ENCODE measurements around the gene SPRED2. TPM values are rescaled to one million over a fixed set of nuclear protein-coding genes. Genes with fewer than 3 reads are reported as not detected.

Gene SPRED2
- total RNA-seq: 1 to 10 TPM in 3 of 5 experiments, under 1 TPM in 2; 0.34 to 7.9 (median 1.7) TPM
- under 1 TPM; 0.40 to 0.53 TPM for polyA plus RNA-seq
- 2.0 reads per million, percentile 9 among the genes with 10 or more reads in this experiment for total RNA-seq

DNA sequence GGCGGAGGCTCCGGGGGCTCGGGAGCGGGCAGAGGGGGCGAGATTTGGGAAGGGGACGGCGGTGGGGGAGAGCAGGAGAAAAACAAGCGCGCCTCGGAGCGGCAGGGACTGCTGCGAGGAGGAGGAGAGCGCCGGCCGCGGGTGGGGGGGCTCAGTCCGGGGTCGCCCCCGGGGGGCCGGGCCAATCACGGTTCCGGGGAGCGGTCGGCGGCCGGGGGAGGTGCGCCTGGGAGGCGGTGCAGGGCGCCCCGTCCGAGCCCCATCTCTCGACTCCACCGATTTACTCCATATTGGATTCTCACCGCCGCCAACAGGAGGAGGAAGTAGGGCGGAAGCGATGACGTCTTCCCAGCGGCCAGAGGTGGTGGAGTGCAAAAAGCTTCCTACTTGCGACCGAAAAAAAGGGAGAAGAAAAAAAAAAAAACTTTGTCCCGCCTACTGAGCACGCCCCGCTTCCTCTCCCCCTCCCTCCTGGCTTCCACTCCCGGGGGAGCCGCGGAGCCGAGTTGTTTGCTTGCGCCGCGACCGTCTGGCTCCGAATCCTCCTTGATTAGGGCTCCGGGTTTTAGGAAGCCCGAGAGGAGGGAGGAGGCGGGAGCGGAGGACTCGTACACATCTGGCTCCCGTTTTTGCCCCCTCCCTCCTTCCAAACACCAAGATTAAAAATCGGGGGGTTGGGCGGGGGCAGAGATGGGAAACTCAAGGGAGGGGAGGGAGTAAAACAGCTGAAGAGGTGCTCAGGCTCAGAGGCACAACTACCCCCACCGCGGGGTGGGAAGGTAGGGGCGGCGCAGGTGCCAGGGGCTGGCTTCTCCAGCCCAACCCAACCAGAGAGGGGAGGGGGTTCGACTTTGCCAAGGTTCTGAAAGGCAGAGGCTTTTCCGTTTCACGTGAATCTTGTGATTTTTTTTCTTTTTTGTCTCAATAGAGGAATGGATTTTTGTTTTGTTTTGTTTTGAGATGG is at the start of gene SPRED2:
Gene SPRED2, minus strand, starts transcription at position 373 of the 964 bp plus-strand sequence. CDS start 612 bp downstream, outside the sequence.
- ChIA-PET POLR2A (interaction anchor here (1.2 kb wide), 1 partner anchor 205 kb away, joined by 3 read pairs; the partner anchor contains the start of gene ACTR2), CTCF (no interaction called here)
- peak within 1 kb of the TSS; percentile 75 for H3K4me3 ChIP-seq (ENCODE audit: low read length)
- H3K4me1 ChIP-seq (ENCODE audit: control insufficient read depth in 2 of 2, insufficient read depth in 2 of 2, low read length in 2 of 2): peaks cover 8 to 11% of the 10 kb centered on the region in 2 donors
- no peaks in the 10 kb centered on the region for H3K36me3 Mint-ChIP-seq
- ATAC-seq (peak; percentile 58), DNase-seq (peak; percentile 36 to 75 (median 51))
- peak within 1 kb of the TSS in 5 of 9 donors; percentile 31 to 90 (median 69) for H3K27ac Mint-ChIP-seq
- peaks cover 27 to 67% (median 36%) of the 10 kb centered on the region in 5 donors for H3K27me3 Mint-ChIP-seq
- no peaks in the 10 kb centered on the region for H3K36me3 ChIP-seq (ENCODE audit: control insufficient read depth in 2 of 3, insufficient read depth in 3 of 3, low read length in 3 of 3)
- peaks cover 0 to 2% (median 0%) of the 10 kb centered on the region in 11 donors for H3K9me3 Mint-ChIP-seq
- peaks cover 7 to 33% (median 16%) of the 10 kb centered on the region in 7 donors for H3K4me1 Mint-ChIP-seq
- H3K9me3 ChIP-seq (ENCODE audit: control insufficient read depth in 2 of 3, low read length in 3 of 3): no peaks in the 10 kb centered on the region
- H3K27ac ChIP-seq (ENCODE audit: low read depth, low read length): peak within 1 kb of the TSS; percentile 8
- intact Hi-C loops (cut with micrococcal nuclease): loop anchor here (1.0 to 10.0 kb wide), 14 partner anchors 168 to 1962 kb away; partner anchors contain the start of genes ACTR2 (in 2 of the 2), CEP68 (in 2 of the 2), SLC1A4 (in 2 of the 2) and UGP2 (in 2 of the 2)
- peaks cover 0 to 22% of the 10 kb centered on the region in 2 donors for H3K27me3 ChIP-seq (ENCODE audit: control insufficient read depth in 2 of 2, insufficient read depth in 2 of 2, low read length in 2 of 2)
- peak within 1 kb of the TSS; percentile 89 to 95 (median 90) for H3K4me3 Mint-ChIP-seq

DNA sequence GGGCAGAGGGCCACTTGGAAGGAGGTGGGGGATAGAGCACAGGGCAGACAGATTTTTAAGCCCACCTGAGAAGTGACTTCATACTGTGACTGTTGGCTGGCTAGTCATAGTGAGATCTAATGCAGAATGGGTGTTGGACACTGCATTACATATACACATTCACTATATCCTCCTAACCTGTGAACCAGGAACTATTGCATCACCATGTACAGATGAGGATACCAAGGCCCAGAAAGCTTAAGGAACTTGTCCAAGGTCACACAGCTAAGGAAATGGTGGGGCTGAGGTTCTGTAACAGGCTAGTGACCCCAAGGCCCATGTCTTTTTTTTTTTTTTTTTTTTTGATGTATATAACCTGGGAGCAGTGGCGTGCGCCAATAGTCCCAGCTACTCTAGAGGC is 49.6 kb upstream of the SPRED2 start:
- ATAC-seq (no peak), DNase-seq (no peak)
- intact Hi-C loops (cut with micrococcal nuclease): no loop called here
- no peaks in the 10 kb centered on the region for H3K4me1 ChIP-seq (ENCODE audit: control insufficient read depth in 2 of 2, insufficient read depth in 2 of 2, low read length in 2 of 2)
- Mint-ChIP-seq H3K4me1 (no peaks in the 10 kb centered on the region), H3K27me3 (peaks cover 0 to 16% (median 9%) of the 10 kb centered on the region in 5 donors), H3K9me3 (peaks cover 0 to 10% (median 0%) of the 10 kb centered on the region in 11 donors), H3K27ac (no peak overlapping the region), H3K4me3 (no peak overlapping the region), H3K36me3 (peaks cover 0 to 3% (median 0%) of the 10 kb centered on the region in 5 donors)
- POLR2A ChIA-PET: no interaction called here
- H3K27ac ChIP-seq (ENCODE audit: low read depth, low read length): no peak overlapping the region
- H3K4me3 ChIP-seq (ENCODE audit: low read length): no peak overlapping the region
- no peaks in the 10 kb centered on the region for H3K9me3 ChIP-seq (ENCODE audit: control insufficient read depth in 2 of 3, low read length in 3 of 3)
- CTCF ChIA-PET: no interaction called here
- H3K36me3 ChIP-seq (ENCODE audit: control insufficient read depth in 2 of 3, insufficient read depth in 3 of 3, low read length in 3 of 3): no peaks in the 10 kb centered on the region
- no peaks in the 10 kb centered on the region for H3K27me3 ChIP-seq (ENCODE audit: control insufficient read depth in 2 of 2, insufficient read depth in 2 of 2, low read length in 2 of 2)

DNA sequence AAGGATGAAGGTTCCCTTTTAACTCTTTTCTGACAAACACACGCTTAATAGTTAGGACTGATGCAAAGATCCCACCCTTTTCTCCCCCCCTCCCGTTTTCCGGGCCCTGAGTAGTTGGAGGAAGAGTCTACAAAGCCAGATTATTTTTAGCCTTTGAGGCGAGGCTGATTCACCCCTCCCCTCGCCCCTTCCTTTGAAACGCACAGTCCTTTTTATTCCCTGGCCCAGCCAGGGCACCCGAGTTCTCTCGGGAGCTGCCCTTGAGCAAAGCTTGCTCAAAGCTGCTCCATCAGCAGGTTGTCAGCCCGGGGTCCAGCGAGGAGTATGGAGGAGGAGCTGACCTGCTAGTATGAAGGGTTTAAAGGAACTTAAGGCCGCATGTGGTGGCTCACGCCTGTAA is 47.1 kb upstream of the SPRED2 start:
- H3K36me3 Mint-ChIP-seq: peaks cover 0 to 4% (median 0%) of the 10 kb centered on the region in 5 donors
- intact Hi-C loops (cut with micrococcal nuclease): no loop called here
- CTCF ChIA-PET: no interaction called here
- no peaks in the 10 kb centered on the region for H3K27me3 ChIP-seq (ENCODE audit: control insufficient read depth in 2 of 2, insufficient read depth in 2 of 2, low read length in 2 of 2)
- no peak overlapping the region for H3K27ac Mint-ChIP-seq
- H3K4me3 ChIP-seq (ENCODE audit: low read length): no peak overlapping the region
- POLR2A ChIA-PET: no interaction called here
- peaks cover 0 to 17% (median 9%) of the 10 kb centered on the region in 5 donors for H3K27me3 Mint-ChIP-seq
- no peaks in the 10 kb centered on the region for H3K9me3 ChIP-seq (ENCODE audit: control insufficient read depth in 2 of 3, low read length in 3 of 3)
- H3K9me3 Mint-ChIP-seq: peaks cover 4 to 29% (median 8%) of the 10 kb centered on the region in 11 donors
- no peak for DNase-seq
- no peaks in the 10 kb centered on the region for H3K4me1 Mint-ChIP-seq
- no peak for ATAC-seq
- no peaks in the 10 kb centered on the region for H3K36me3 ChIP-seq (ENCODE audit: control insufficient read depth in 2 of 3, insufficient read depth in 3 of 3, low read length in 3 of 3)
- H3K27ac ChIP-seq (ENCODE audit: low read depth, low read length): no peak overlapping the region
- no peaks in the 10 kb centered on the region for H3K4me1 ChIP-seq (ENCODE audit: control insufficient read depth in 2 of 2, insufficient read depth in 2 of 2, low read length in 2 of 2)
- H3K4me3 Mint-ChIP-seq: no peak overlapping the region

GRCh38 chr2:65478498-65479135 is 46.2 kb upstream of the SPRED2 start:
- ChIA-PET POLR2A (no interaction called here), CTCF (no interaction called here)
- Histone ChIP-seq H3K4me1 (ENCODE audit: control insufficient read depth in 2 of 2, insufficient read depth in 2 of 2, low read length in 2 of 2) (no peaks in the 10 kb centered on the region), H3K36me3 (ENCODE audit: control insufficient read depth in 2 of 3, insufficient read depth in 3 of 3, low read length in 3 of 3) (no peaks in the 10 kb centered on the region), H3K27me3 (ENCODE audit: control insufficient read depth in 2 of 2, insufficient read depth in 2 of 2, low read length in 2 of 2) (no peaks in the 10 kb centered on the region), H3K27ac (ENCODE audit: low read depth, low read length) (no peak overlapping the region), H3K4me3 (ENCODE audit: low read length) (no peak overlapping the region), H3K9me3 (ENCODE audit: control insufficient read depth in 2 of 3, low read length in 3 of 3) (no peaks in the 10 kb centered on the region)
- Mint-ChIP-seq H3K27ac (no peak overlapping the region), H3K27me3 (peaks cover 0 to 19% (median 5%) of the 10 kb centered on the region in 5 donors), H3K4me3 (no peak overlapping the region), H3K36me3 (peaks cover 0 to 10% (median 5%) of the 10 kb centered on the region in 5 donors), H3K9me3 (peaks cover 4 to 38% (median 14%) of the 10 kb centered on the region in 11 donors), H3K4me1 (no peaks in the 10 kb centered on the region)
- peak; percentile 26 for ATAC-seq
- no peak for DNase-seq
- intact Hi-C loops (cut with micrococcal nuclease): no loop called here

GRCh38 chr2:65477590-65477989 is 45.2 kb upstream of the SPRED2 start:
- no peaks in the 10 kb centered on the region for H3K4me1 ChIP-seq (ENCODE audit: control insufficient read depth in 2 of 2, insufficient read depth in 2 of 2, low read length in 2 of 2)
- ChIA-PET CTCF (no interaction called here), POLR2A (no interaction called here)
- intact Hi-C loops (cut with micrococcal nuclease): no loop called here
- no peak overlapping the region for H3K27ac ChIP-seq (ENCODE audit: low read depth, low read length)
- no peak overlapping the region for H3K4me3 ChIP-seq (ENCODE audit: low read length)
- no peak overlapping the region for H3K27ac Mint-ChIP-seq
- H3K4me1 Mint-ChIP-seq: no peaks in the 10 kb centered on the region
- DNase-seq: no peak
- no peaks in the 10 kb centered on the region for H3K9me3 ChIP-seq (ENCODE audit: control insufficient read depth in 2 of 3, low read length in 3 of 3)
- H3K9me3 Mint-ChIP-seq: peaks cover 4 to 43% (median 14%) of the 10 kb centered on the region in 11 donors
- H3K36me3 Mint-ChIP-seq: peaks cover 0 to 10% (median 5%) of the 10 kb centered on the region in 5 donors
- no peak overlapping the region for H3K4me3 Mint-ChIP-seq
- no peak for ATAC-seq
- peaks cover 0 to 15% (median 3%) of the 10 kb centered on the region in 5 donors for H3K27me3 Mint-ChIP-seq
- H3K36me3 ChIP-seq (ENCODE audit: control insufficient read depth in 2 of 3, insufficient read depth in 3 of 3, low read length in 3 of 3): no peaks in the 10 kb centered on the region
- no peaks in the 10 kb centered on the region for H3K27me3 ChIP-seq (ENCODE audit: control insufficient read depth in 2 of 2, insufficient read depth in 2 of 2, low read length in 2 of 2)

- H3K4me3 ChIP-seq (ENCODE audit: low read length): no peak overlapping the region
- ATAC-seq: no peak
- H3K4me1 ChIP-seq (ENCODE audit: control insufficient read depth in 2 of 2, insufficient read depth in 2 of 2, low read length in 2 of 2): no peaks in the 10 kb centered on the region
- Mint-ChIP-seq H3K36me3 (peaks cover 0 to 10% (median 5%) of the 10 kb centered on the region in 5 donors), H3K27me3 (peaks cover 0 to 14% (median 3%) of the 10 kb centered on the region in 5 donors), H3K27ac (no peak overlapping the region), H3K4me3 (no peak overlapping the region), H3K9me3 (peaks cover 6 to 43% (median 14%) of the 10 kb centered on the region in 11 donors), H3K4me1 (no peaks in the 10 kb centered on the region)
- no peak overlapping the region for H3K27ac ChIP-seq (ENCODE audit: low read depth, low read length)
- intact Hi-C loops (cut with micrococcal nuclease): no loop called here
- no peaks in the 10 kb centered on the region for H3K9me3 ChIP-seq (ENCODE audit: control insufficient read depth in 2 of 3, low read length in 3 of 3)
- CTCF ChIA-PET: no interaction called here
- H3K27me3 ChIP-seq (ENCODE audit: control insufficient read depth in 2 of 2, insufficient read depth in 2 of 2, low read length in 2 of 2): no peaks in the 10 kb centered on the region
- no peak for DNase-seq
- POLR2A ChIA-PET: no interaction called here
- H3K36me3 ChIP-seq (ENCODE audit: control insufficient read depth in 2 of 3, insufficient read depth in 3 of 3, low read length in 3 of 3): no peaks in the 10 kb centered on the region
These were observed 44.4 kb upstream of the SPRED2 start for GRCh38 chr2:65476778-65477177.

Measured in naive thymus-derived CD4-positive, alpha-beta T cell (primary cell).